HG03439 (cell line): ENCODE data around the gene TMTC2.
A peak's percentile ranks its signal among the peaks of the same experiment; 100 is the strongest.

Experiments used
- ATAC-seq: cut with Tn5 transposase; IDR thresholded peaks from one replicate; pipeline ENCODE4 v1.9.1; 2021; ENCODE audit warnings: mild to moderate bottlenecking, moderate library complexity; ENCODE audit not compliant: unreplicated experiment

The TMTC2 gene

GRCh38 chr12:82942521-82942920 lies 255.8 kb downstream of the TMTC2 start:
- no peak for ATAC-seq

DNA sequence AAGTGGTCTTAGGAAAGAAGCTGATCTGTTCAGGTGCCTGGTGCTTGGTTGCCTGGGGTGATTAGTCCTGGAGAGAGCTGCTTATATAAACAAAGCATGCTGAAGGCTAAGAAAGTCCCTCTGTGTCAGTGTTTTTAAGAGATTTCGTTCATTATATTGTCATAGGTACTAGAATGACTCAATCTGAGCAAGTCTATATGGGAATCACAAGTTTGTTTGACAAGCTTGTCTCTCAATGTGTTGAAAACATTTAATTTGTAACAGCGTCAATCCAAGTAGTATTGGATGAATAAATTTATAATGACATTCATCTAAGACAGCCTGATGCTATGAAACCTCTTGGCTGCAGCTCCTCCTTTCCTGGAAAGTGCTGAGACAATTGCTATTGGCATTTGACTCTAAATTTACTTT lies 256.3 kb downstream of the TMTC2 start:
- no peak for ATAC-seq

- ATAC-seq = no peak
Observed at GRCh38 chr12:82948491-82948890, 261.8 kb downstream of the TMTC2 start.

- ATAC-seq = no peak
Observed at GRCh38 chr12:82950356-82950755, 263.6 kb downstream of the TMTC2 start.

DNA sequence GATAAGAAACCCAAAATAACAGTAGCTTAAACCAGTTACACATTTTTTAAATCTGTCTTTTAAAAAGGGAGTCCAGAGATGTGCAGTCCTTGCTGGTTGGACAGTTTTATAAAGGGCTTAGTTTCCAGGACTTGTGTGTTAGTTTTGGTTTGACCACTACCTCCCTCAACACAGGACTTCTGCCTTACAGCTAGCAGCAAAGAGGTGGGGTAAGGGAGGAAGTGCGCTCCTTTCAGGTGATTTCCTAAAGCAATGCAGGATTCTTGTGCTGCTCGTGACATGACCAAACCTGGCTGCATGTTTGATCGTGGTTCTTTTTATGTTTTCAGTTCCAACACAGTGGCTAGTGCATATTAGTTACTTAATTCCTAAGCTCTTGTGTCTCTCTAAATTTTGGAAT lies 266.2 kb downstream of the TMTC2 start:
- no peak for ATAC-seq

- no peak for ATAC-seq
Observed at GRCh38 chr12:82953397-82953796, 266.7 kb downstream of the TMTC2 start.

GRCh38 chr12:82954064-82954463 lies 267.4 kb downstream of the TMTC2 start:
- ATAC-seq = no peak

- ATAC-seq = no peak
Observed at GRCh38 chr12:82954572-82954971, 267.9 kb downstream of the TMTC2 start.

DNA sequence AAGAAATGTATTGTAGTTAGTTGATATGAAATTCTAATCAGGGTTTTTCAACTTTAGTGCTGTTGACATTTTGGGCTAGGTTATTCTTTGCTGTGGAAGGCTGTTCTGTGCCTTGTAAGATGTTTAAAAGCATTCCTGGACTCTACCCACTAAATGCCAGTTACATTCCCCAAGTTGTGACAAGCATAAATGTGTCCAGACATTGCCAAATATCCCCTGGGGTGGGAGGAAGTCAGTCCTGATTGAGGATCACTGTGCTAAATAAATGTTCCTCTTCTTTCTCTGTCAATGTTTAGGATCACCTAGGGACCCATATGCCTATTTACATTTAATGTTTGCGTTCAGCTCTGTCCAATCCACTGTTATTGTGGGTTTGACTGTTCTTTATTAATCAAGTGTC lies 268.3 kb downstream of the TMTC2 start:
- no peak for ATAC-seq

DNA sequence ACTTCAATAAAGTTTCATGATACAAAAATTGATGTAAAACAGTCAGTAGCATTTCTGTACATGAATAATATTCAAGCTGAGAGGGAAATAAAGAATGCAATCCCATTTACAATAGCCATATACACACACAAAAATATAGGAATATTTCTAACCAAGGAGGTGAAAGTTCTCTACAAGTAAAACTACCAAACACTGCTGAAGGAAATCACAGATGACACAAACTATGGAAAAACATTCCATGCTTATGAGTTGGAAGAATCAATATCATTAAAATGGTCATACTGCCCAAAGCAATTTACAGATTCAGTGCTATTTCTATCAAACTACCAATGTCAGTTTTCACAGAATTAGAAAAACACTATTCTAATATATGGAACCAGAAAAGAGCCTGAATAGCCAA lies 272.3 kb downstream of the TMTC2 start:
- ATAC-seq = no peak

GRCh38 chr12:82959821-82960220 lies 273.1 kb downstream of the TMTC2 start:
- ATAC-seq = peak; percentile 67

GRCh38 chr12:82961835-82962234 lies 275.1 kb downstream of the TMTC2 start:
- ATAC-seq = no peak

GRCh38 chr12:82963956-82964355 lies 277.2 kb downstream of the TMTC2 start:
- ATAC-seq = no peak

DNA sequence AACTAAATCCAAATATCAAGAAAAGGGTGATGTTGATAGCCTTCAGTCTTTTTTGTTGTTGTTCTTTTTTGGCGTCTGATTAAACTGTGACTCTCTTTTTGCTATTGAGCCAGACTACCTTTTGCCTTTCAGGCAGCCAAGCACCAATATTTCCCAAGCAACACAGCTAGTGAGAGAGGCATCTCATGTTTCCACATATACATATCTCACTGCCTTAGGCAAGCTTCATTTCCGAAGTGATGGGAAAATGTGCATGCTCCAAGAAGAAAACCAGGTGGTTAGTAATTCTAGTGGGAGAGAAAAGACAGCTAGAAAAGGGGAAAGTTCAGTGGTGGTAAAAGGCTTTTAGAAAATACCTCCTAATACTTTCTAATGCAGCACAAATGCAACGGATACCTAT lies 277.7 kb downstream of the TMTC2 start:
- no peak for ATAC-seq

DNA sequence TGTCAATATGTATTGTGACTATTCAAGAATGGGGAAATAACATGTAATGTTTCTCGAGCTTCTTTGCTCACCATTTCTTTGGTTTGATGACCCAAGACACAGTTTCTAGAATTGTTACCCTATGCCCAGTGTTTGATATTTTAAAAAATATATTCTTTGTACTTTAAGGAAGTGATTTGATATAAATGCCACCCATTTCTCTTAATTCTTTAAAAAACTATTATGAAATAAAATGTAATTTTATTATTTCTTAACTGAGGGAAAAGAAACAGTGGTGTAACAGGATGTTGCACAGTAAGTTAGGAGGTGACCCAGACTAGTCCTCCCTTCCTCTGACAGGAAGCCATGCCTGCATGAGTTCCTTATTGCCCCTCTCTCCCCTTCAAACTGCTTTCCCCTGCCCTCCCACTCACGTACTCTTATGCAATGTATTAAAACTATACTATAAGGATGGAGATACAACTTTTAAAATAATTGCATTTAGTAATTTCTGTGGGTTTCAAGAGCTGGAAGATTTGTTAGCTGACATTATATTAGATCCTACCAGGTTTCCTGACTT lies 279.4 kb downstream of the TMTC2 start:
- no peak for ATAC-seq

GRCh38 chr12:82968631-82969367 lies 282.1 kb downstream of the TMTC2 start:
- ATAC-seq = no peak

DNA sequence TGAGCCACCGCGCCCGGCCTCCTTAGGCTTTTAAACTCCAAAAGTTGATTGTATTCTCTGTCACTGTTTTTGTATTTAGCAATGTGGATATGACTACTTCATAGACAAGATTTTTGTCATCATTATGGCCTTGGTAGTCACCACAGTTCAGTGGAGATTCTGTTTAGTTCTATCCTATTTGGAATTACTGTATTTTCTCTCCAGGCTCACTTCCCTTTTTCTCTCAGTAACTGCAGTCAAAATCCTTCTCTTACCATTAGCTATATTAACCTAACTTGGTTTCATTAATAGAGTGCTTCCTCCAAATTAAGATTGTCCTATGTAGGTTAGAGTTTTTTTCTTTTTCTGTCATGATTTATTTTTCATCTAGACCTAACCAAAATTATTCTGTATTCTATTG lies 283.9 kb downstream of the TMTC2 start:
- ATAC-seq = no peak

GRCh38 chr12:82971584-82971983 lies 284.9 kb downstream of the TMTC2 start:
- ATAC-seq = no peak

DNA sequence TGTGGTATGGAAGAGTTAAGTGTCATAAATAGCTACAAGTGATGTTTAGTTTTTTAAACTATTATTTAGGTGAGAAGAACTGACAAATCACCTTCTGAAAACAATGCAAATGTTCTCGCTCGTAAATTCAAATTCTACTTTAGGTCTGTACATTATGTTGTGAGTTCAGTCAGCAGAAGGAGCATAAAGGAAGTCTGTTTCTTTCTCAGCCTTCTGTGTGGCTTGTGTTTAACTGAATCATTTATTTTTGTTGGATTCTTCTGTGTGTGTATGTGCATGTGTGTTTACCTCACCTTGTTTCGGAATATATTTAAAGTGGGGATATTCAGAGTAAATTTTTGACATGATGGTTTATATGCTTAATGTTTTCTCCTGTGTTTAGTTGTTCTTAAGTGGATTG lies 285.9 kb downstream of the TMTC2 start:
- no peak for ATAC-seq

GRCh38 chr12:82973592-82973991 lies 286.9 kb downstream of the TMTC2 start:
- ATAC-seq = no peak

DNA sequence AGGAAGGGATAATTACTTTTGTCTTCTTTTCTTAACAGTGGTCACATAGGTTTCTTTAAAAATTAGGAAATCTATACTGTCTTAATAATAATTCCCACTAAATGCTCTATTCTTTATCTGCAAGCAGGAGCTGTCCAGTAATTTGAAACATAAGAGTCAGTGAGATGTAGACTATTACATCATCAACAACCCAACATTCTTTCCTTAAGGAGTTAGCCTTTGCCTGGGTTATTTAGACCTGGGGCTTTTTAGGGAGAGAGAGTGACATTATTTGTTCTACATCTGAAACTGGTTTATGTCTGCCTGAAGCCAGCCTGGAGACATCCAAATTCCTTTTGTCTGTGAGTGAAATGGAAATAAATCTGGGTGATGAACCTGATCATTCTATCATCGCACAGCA lies 294.4 kb downstream of the TMTC2 start:
- no peak for ATAC-seq

GRCh38 chr12:82994117-82994516 lies 307.4 kb downstream of the TMTC2 start:
- no peak for ATAC-seq
